Ishikawa (cell line): ENCODE data around the gene GORASP1.

ENCODE experiments used
- TAF1 ChIP-seq: IDR thresholded peaks from 2 replicates; pipeline ENCODE4 v1.6.1; 2012; ENCODE audit warnings: low read depth, mild to moderate bottlenecking
- TEAD4 ChIP-seq: IDR thresholded peaks from 2 replicates; pipeline ENCODE4 v1.6.1; 2012
- TF ChIP-seq, protein P1 (sequence below): IDR thresholded peaks from 2 replicates; pipeline ENCODE4 v1.6.1; 2012; ENCODE audit warnings: low read depth, mild to moderate bottlenecking

DNA sequence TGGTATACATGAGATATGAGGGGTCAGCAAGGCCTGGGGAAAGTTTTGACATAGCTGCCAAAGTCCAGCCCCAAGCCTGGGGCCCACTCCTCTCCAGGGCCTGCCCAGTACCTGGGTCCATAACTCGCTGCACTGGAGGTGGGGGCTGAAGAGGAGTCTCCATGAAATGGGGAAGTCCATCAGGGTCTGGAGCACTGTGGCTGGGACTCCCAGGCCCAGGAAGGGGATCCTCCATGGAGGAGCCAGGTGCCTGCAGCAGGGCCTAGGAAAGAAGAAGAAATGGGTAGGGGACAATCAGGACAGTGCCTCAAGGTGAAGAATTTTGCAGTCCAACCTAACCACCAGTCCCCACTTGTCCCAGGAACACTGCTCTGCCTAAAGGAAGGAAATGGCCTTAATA, 8.2 kb downstream of the GORASP1 start:
- TF ChIP-seq TAF1 = no peak
- TF ChIP-seq, protein P1, sequence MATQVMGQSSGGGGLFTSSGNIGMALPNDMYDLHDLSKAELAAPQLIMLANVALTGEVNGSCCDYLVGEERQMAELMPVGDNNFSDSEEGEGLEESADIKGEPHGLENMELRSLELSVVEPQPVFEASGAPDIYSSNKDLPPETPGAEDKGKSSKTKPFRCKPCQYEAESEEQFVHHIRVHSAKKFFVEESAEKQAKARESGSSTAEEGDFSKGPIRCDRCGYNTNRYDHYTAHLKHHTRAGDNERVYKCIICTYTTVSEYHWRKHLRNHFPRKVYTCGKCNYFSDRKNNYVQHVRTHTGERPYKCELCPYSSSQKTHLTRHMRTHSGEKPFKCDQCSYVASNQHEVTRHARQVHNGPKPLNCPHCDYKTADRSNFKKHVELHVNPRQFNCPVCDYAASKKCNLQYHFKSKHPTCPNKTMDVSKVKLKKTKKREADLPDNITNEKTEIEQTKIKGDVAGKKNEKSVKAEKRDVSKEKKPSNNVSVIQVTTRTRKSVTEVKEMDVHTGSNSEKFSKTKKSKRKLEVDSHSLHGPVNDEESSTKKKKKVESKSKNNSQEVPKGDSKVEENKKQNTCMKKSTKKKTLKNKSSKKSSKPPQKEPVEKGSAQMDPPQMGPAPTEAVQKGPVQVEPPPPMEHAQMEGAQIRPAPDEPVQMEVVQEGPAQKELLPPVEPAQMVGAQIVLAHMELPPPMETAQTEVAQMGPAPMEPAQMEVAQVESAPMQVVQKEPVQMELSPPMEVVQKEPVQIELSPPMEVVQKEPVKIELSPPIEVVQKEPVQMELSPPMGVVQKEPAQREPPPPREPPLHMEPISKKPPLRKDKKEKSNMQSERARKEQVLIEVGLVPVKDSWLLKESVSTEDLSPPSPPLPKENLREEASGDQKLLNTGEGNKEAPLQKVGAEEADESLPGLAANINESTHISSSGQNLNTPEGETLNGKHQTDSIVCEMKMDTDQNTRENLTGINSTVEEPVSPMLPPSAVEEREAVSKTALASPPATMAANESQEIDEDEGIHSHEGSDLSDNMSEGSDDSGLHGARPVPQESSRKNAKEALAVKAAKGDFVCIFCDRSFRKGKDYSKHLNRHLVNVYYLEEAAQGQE = no peak
- TF ChIP-seq TEAD4 = no peak
